ENCODE results near the gene CNST. TPM values are rescaled to one million over a fixed set of nuclear protein-coding genes. Genes with fewer than 3 reads are reported as not detected.

CNST gene
- total RNA-seq, 6 experiments from 2014 or later, result 9.8 to 21.7 (median 14.6) TPM

GRCh38 chr1:246530482-246530881, 35.8 kb upstream of the CNST start:
- Histone ChIP-seq H3K4me1 (no peaks in the 10 kb centered on the region), H3K27ac (no peak overlapping the region), H3K36me3 (no peaks in the 10 kb centered on the region), H3K27me3 (no peaks in the 10 kb centered on the region), H3K4me3 (no peak overlapping the region), H3K9me3 (no peaks in the 10 kb centered on the region)
- ATAC-seq, result no peak
- 44% methylated on average over 2 of the region's 2 CpGs for WGBS (ENCODE audit: insufficient coverage, low coverage, low lambda C conversion rate, missing lambda C conversion rate)
- DNase-seq, result no peak
- intact Hi-C loops (cut with DNase I), result no loop called here
- TF ChIP-seq POLR2A (IDR thresholded peaks at IDR 0.05) (no peak), CTCF (IDR thresholded peaks at IDR 0.05) (no peak)

- Histone ChIP-seq H3K27ac (no peak overlapping the region), H3K4me1 (no peaks in the 10 kb centered on the region), H3K9me3 (no peaks in the 10 kb centered on the region), H3K27me3 (no peaks in the 10 kb centered on the region), H3K36me3 (no peaks in the 10 kb centered on the region), H3K4me3 (no peak overlapping the region)
- ATAC-seq (peak in 1 of 4 donors; percentile 30), DNase-seq (no peak)
- intact Hi-C loops (cut with DNase I), result no loop called here
- no peak for TF ChIP-seq POLR2A (IDR thresholded peaks at IDR 0.05)
- TF ChIP-seq CTCF (IDR thresholded peaks at IDR 0.05), result no peak
- WGBS (ENCODE audit: insufficient coverage, low coverage, low lambda C conversion rate, missing lambda C conversion rate), result 63% methylated on average over 1 of the region's 1 CpG
Observed at GRCh38 chr1:246532519-246532918, 33.7 kb upstream of the CNST start.

- DNase-seq (no peak), ATAC-seq (no peak)
- no peak overlapping the region for H3K4me3 ChIP-seq
- H3K27me3 ChIP-seq, result no peaks in the 10 kb centered on the region
- H3K36me3 ChIP-seq, result no peaks in the 10 kb centered on the region
- intact Hi-C loops (cut with DNase I), result no loop called here
- no peaks in the 10 kb centered on the region for H3K4me1 ChIP-seq
- WGBS (ENCODE audit: insufficient coverage, low coverage, low lambda C conversion rate, missing lambda C conversion rate), result 79% methylated on average over 2 of the region's 2 CpGs
- TF ChIP-seq CTCF (IDR thresholded peaks at IDR 0.05) (no peak), POLR2A (IDR thresholded peaks at IDR 0.05) (no peak)
- no peaks in the 10 kb centered on the region for H3K9me3 ChIP-seq
- H3K27ac ChIP-seq, result no peak overlapping the region
Observed at GRCh38 chr1:246533371-246533905, 32.8 kb upstream of the CNST start.

GRCh38 chr1:246534114-246534513, 32.1 kb upstream of the CNST start:
- H3K9me3 ChIP-seq, result no peaks in the 10 kb centered on the region
- H3K4me3 ChIP-seq, result no peak overlapping the region
- H3K27me3 ChIP-seq, result no peaks in the 10 kb centered on the region
- no peaks in the 10 kb centered on the region for H3K4me1 ChIP-seq
- intact Hi-C loops (cut with DNase I), result no loop called here
- ATAC-seq (no peak), DNase-seq (no peak)
- TF ChIP-seq CTCF (IDR thresholded peaks at IDR 0.05), result no peak
- no peak for TF ChIP-seq POLR2A (IDR thresholded peaks at IDR 0.05)
- H3K27ac ChIP-seq, result no peak overlapping the region
- WGBS (ENCODE audit: insufficient coverage, low coverage, low lambda C conversion rate, missing lambda C conversion rate), result 71% methylated on average over 1 of the region's 1 CpG
- no peaks in the 10 kb centered on the region for H3K36me3 ChIP-seq

GRCh38 chr1:246537441-246537840, 28.8 kb upstream of the CNST start:
- no peak for TF ChIP-seq CTCF (IDR thresholded peaks at IDR 0.05)
- TF ChIP-seq POLR2A (IDR thresholded peaks at IDR 0.05), result no peak
- H3K9me3 ChIP-seq, result no peaks in the 10 kb centered on the region
- peaks cover 0 to 25% (median 8%) of the 10 kb centered on the region in 4 donors for H3K36me3 ChIP-seq
- no peaks in the 10 kb centered on the region for H3K4me1 ChIP-seq
- no peak overlapping the region for H3K27ac ChIP-seq
- ATAC-seq (no peak), DNase-seq (no peak)
- H3K27me3 ChIP-seq, result no peaks in the 10 kb centered on the region
- WGBS (ENCODE audit: insufficient coverage, low coverage, low lambda C conversion rate, missing lambda C conversion rate), result 79% methylated on average over 7 of the region's 7 CpGs
- no peak overlapping the region for H3K4me3 ChIP-seq
- intact Hi-C loops (cut with DNase I), result no loop called here
